GM19467 (cell line): ENCODE data around the gene NTSR2.

Source experiments
- ATAC-seq: cut with Tn5 transposase; IDR thresholded peaks from one replicate; pipeline ENCODE4 v1.9.1; 2021; ENCODE audit warnings: mild to moderate bottlenecking, moderate library complexity; ENCODE audit not compliant: unreplicated experiment

The NTSR2 gene

GRCh38 chr2:11659115-11659475 lies 10.9 kb downstream of the NTSR2 start:
- ATAC-seq = no peak

- ATAC-seq = no peak
Observed at GRCh38 chr2:11658208-11659114, 11.5 kb downstream of the NTSR2 start.

- ATAC-seq = no peak
Observed at GRCh38 chr2:11657646-11658045, 12.3 kb downstream of the NTSR2 start.

- no peak for ATAC-seq
Observed at GRCh38 chr2:11657195-11657594, 12.8 kb downstream of the NTSR2 start.

- no peak for ATAC-seq
Observed at GRCh38 chr2:11656671-11657101, 13.3 kb downstream of the NTSR2 start.

- ATAC-seq = no peak
Observed at GRCh38 chr2:11656252-11656651, 13.7 kb downstream of the NTSR2 start.

- no peak for ATAC-seq
Observed at GRCh38 chr2:11655495-11655894, 14.5 kb downstream of the NTSR2 start.

GRCh38 chr2:11652553-11652952 lies 17.4 kb downstream of the NTSR2 start:
- ATAC-seq = no peak

- no peak for ATAC-seq
Observed at GRCh38 chr2:11651856-11652548, 18.0 kb downstream of the NTSR2 start.

GRCh38 chr2:11649093-11649492 lies 20.9 kb downstream of the NTSR2 start:
- no peak for ATAC-seq

GRCh38 chr2:11647834-11648600 lies 22.0 kb downstream of the NTSR2 start:
- ATAC-seq = no peak

GRCh38 chr2:11646530-11646929 lies 23.5 kb downstream of the NTSR2 start:
- ATAC-seq = no peak

- no peak for ATAC-seq
Observed at GRCh38 chr2:11644293-11644692, 25.7 kb downstream of the NTSR2 start.

- no peak for ATAC-seq
Observed at GRCh38 chr2:11642972-11643371, 27.0 kb downstream of the NTSR2 start.

GRCh38 chr2:11640132-11640531 lies 29.9 kb downstream of the NTSR2 start:
- ATAC-seq = no peak

GRCh38 chr2:11639503-11639902 lies 30.5 kb downstream of the NTSR2 start:
- ATAC-seq = no peak

- ATAC-seq = no peak
Observed at GRCh38 chr2:11637546-11637945, 32.4 kb downstream of the NTSR2 start.

GRCh38 chr2:11636593-11637295 lies 33.3 kb downstream of the NTSR2 start:
- no peak for ATAC-seq

- no peak for ATAC-seq
Observed at GRCh38 chr2:11635141-11635540, 34.9 kb downstream of the NTSR2 start.

- no peak for ATAC-seq
Observed at GRCh38 chr2:11634584-11634983, 35.4 kb downstream of the NTSR2 start.
